ENCODE results near the gene PRIMA1.

Gene PRIMA1

GRCh38 chr14:93788293-93788542, at the start of gene PRIMA1:
TSS of gene PRIMA1 (minus strand) at chr14:93788485. CDS start at chr14:93787718, 767 bp downstream.
- DNase-seq: no peak

DNA sequence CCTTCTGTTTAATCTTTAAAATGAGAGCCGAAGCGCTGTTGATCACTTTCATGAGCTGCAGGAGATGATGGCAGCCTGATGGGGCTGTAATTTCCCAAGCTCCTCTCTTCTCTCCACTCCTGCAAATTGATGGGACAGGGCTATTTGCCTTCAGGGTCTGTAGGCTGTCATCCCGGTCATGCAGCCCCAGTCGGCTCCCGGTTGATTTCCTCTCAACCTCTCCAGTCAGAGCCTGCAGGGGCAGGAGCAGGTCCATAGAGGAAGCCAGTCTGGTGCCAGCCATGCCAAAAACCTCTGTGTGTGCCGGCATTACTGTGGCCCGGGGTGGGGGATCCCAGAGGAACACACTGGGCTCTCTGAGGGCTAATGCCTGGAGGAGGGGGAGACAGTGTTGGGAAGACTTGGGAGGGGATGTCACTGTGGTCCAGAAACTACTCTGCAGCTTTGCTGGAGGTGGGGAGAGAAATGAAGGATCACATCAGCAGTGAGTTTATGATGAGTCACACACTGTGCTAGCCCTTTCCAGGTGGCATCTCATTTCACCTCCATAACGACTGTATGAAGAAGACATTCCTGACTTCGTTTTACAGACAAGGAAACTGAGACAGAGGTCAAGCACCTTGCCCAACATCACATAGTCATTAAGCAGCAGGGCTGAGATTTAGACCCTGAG, 46.5 kb upstream of the PRIMA1 start:
- DNase-seq: no peak

GRCh38 chr14:93832665-93833064, 44.4 kb upstream of the PRIMA1 start:
- DNase-seq: no peak

DNA sequence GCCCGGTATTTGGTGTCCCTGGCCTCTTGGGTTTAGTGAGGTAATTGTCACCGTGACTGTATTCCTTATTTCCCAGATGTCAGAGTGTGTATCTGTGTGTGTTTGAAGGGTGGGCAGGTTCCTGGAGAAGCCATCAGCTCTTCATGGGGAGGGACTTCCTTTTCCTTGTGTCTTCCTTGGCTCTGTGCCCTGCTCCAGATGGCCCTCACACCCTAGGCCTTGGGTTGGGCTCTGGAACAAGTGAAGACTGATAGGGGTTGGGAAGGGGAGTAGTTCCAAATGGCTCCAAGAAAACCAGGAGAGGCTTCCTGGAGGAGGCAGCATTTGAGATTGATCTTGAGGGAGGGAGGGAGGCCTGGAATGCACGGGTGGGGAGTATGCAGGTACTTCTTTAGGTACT, 43.8 kb upstream of the PRIMA1 start:
- DNase-seq: no peak

- no peak for DNase-seq
Measured at GRCh38 chr14:93830753-93831461, 42.6 kb upstream of the PRIMA1 start.

DNA sequence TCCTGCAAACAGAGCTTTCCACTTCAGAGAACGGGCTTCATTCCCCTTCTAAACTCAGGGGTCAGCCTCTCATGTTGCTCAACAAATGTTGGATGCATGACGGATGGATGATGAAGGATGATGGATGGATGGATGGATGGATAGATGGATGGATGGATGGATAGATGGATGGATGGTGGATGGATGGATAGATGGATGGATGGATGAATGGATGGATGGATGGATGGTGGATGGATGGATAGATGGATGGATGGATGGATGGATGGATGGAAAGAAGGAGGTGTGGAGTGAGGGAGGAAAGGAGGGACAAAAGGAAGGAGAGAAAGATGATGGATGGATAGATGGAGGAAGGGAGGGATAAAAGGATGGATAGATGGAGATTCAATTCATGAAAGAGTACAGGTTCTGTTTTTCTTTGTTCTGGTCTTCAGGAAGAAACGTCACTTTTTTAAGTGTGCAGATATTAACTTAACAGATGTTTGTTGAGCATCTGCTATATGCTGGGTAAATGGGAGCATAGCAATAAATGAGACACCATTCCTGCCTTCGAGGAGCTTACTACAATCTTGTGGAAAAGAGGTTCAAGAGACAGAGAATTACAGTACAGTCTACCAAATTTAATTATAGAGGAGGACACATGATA, 41.7 kb upstream of the PRIMA1 start:
- DNase-seq: no peak

- no peak for DNase-seq
Measured at GRCh38 chr14:93825235-93825553, 36.9 kb upstream of the PRIMA1 start.

DNA sequence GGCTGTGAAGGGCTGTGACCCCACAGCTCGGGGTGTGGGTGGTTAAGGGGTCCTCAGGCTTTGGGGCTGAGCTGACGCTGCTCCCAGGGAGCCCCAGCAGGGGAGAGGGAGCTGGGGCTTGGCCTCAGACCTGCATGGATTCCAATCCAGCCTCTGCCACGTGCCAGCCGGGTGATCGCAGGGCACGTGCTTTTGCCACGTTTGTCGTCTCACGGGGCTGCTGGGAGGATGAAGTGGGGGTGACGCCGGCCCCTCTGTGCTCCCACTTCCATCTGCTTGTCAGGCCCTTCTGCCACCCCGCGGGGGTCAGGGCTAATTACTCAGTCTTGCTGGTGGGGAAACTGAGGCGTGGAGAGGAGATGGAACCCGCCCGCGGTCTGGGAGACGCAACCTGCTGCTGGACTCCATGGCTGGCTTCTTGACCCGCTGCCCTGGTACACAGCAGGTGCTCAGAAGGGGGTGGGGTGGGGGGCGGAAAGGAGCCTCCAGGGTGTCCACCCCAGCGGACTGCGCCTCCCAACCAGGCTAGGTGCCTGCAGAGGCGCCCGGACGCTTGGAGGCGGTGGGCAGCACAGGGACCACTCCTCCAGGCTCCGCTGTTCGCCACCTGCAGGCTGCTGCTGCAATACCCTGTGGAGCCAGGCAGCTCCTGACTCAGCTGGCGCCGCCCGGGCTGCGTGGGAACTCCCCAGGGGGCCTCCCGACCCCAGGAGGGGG, 36.4 kb upstream of the PRIMA1 start:
- no peak for DNase-seq

DNA sequence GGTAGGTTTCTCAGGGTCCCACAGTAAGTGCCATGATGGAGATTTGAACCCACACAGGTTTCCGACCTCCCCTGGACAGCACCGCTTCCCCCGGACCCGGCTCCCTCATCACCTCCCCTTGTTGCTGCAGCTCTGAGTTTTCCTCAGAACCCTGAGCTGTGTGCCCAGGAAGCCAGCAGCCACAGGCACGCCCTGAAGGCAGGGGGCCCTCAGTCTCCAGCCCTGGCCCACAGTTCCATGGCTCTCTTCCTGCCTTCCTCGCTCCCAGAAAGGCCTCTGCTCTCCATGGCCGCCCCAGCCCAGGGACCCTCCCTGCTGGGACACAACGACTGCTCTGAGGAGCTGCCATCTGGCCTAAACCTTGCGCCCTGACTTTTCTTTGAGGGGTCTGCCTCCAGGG, 35.8 kb upstream of the PRIMA1 start:
- DNase-seq: no peak

- DNase-seq: no peak
Measured at GRCh38 chr14:93821051-93821450, 32.8 kb upstream of the PRIMA1 start.

DNA sequence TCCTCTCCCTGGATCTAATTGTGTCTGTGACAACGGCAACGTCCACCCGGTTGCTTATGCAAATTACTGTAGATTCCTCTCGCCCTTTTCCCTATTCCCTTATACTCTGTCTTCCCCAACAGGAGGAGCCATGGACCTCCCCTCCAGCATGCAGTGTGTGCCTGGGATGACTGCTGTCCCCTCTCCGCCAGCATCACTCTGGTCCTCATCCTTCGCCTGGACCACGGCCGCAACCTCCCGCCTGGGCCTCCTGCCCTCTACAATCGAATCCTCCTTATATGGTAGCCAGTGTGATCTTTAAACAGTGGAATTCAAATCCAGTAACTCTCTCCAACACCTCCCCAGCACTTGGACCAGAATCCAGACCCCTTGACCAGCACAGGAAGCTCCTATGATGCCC, 30.6 kb upstream of the PRIMA1 start:
- no peak for DNase-seq

DNA sequence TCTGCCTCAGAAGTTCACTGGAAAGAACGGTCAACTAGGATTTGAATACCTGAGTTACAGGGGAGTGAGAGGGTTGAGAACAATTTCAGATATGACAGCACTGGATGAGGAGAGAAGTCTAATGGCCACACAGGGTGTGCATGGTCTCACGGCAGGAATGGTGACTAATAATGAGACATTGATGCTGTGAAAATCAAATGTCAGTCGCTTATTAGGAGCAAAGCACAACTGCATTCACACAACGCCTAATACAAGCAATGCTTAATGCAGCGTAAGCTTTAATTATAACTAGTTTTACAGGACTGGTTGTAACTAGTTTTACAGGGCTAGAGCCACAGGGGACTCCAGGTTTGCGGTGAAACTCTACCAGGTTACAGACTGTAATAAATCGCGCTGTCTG, 23.4 kb upstream of the PRIMA1 start:
- DNase-seq: no peak

- DNase-seq: no peak
Measured at GRCh38 chr14:93811020-93811419, 22.7 kb upstream of the PRIMA1 start.

GRCh38 chr14:93809491-93810420, 21.5 kb upstream of the PRIMA1 start:
- peak; percentile 5 for DNase-seq

GRCh38 chr14:93804654-93805053, 16.4 kb upstream of the PRIMA1 start:
- no peak for DNase-seq

GRCh38 chr14:93803408-93804318, 15.4 kb upstream of the PRIMA1 start:
- no peak for DNase-seq

- DNase-seq: no peak
Measured at GRCh38 chr14:93799989-93800921, 12.0 kb upstream of the PRIMA1 start.

DNA sequence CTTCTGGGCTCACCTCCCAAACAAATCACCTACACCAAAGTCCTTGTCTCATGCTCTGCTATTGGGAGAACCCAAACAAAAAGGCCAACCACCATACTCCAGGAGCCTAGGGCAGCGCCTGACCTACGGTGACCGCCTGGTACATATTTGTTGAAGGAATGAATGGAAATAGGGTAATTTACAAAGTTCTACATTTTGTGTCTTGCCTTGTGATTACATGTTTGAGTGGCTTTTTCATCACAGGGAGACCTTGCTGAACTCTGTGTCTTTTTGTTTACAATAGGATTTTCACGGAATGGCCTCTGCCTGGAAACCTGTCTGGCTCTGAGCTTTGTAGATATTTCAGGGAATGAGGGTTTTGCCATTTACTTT, 11.3 kb upstream of the PRIMA1 start:
- DNase-seq: no peak

DNA sequence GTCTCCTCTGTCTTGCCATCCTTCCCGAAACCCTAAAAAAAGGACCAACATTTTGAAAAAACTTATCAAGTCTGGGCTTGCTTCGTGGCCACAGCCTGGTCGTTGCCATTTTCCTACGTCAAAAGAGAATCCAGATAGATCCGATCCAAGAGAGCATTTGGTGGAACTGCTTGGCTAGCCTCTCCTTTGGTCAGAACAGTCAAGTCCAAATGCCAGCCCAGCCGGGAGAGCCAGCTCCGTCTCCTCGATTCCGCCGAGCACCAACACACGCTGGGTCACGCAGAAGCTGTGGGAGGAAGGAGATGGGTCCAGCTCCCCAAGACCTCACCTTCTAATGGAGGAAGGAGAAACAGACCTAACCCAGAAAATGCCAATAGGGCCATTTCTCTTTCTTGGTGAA, 9.3 kb upstream of the PRIMA1 start:
- no peak for DNase-seq

DNA sequence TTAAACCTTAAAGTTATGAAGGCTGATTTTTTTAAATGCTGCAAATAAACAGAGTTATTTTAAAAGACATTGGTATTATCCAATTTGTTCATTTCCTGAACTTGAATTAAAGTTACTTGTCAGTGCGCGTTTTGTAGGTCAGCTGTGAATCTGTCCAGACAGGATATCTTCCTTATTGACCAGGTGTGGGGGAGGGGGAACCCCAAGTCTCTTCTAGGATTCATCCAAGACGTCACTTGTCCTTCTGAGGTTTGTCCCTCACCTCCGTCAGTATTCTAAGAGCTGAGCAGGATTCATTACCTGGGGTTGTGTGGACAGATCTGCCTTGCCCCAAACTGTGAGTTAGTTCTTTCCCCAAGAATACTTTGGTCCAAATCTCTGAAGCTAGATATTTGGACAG, 8.8 kb upstream of the PRIMA1 start:
- DNase-seq: no peak

GRCh38 chr14:93794756-93795155, 6.5 kb upstream of the PRIMA1 start:
- no peak for DNase-seq
